Testis (tissue), 3 donors: Measurements from ENCODE around the gene PLCH2. TPM values are rescaled to one million over a fixed set of nuclear protein-coding genes. Genes with fewer than 3 reads are reported as not detected.

Source experiments
- DNase-seq: peaks from one replicate; pipeline ENCODE4 v3.0.0-alpha.2; 2019
- H3K27ac ChIP-seq, 2 donors: fragments of 200-600 bp; sonication (generic); one replicate each; pipeline ENCODE4 v1.5.1; 2019
- H3K27me3 ChIP-seq: fragments of 200-600 bp; sonication (generic); one replicate; pipeline ENCODE4 v1.5.1; 2019
- H3K36me3 ChIP-seq: fragments of 200-600 bp; sonication (generic); one replicate; pipeline ENCODE4 v1.5.1; 2017; ENCODE audit warnings: low read depth; ENCODE audit errors: missing control alignments
- H3K4me1 ChIP-seq: fragments of 200-600 bp; sonication (generic); one replicate; pipeline ENCODE4 v1.5.1; 2019
- H3K4me3 ChIP-seq, 2 donors: fragments of 200-600 bp; sonication (generic); one replicate each; pipeline ENCODE4 v1.5.1; 2017 to 2019
- H3K9me3 ChIP-seq: fragments of 200-600 bp; sonication (generic); one replicate; pipeline ENCODE4 v1.5.1; 2017
- CTCF ChIP-seq, 3 experiments: fragments of 450-650 bp in 2 of 3; fragments of 200-600 bp in 1 of 3; sonication (generic) in 1 of 3; IDR thresholded peaks; one replicate each; pipeline ENCODE4 v1.5.1; 2016 to 2019; ENCODE audit warnings: antibody characterized with exemption in 3 of 3, mild to moderate bottlenecking in 2 of 3, moderate library complexity in 1 of 3
- POLR2A ChIP-seq: fragments of 450-650 bp; IDR thresholded peaks from one replicate; pipeline ENCODE4 v1.6.1; 2017; ENCODE audit warnings: antibody characterized with exemption, mild to moderate bottlenecking, moderate library complexity
- WGBS, 2 donors: methylation state at CpG; one replicate each; pipeline ENCODE4 v1.1.5; 2018; 5-methylcytosine and 5-hydroxymethylcytosine counted together
- intact Hi-C: fragments of 100-400 bp; cut with DNase I; formaldehyde crosslinking; loops from one replicate; pipeline ENCODE4 v1.15.1; 2023; ENCODE audit warnings: low total_unique reads
- polyA plus RNA-seq: library from polyadenylated mRNA; stranded (reverse); fragments of 350-450 nt; fragmentation: Illumina TruSeq; extraction: RNeasy Lipid Tissue Mini Kit (QIAGEN cat#74804); gene quantifications from one replicate; pipeline ENCODE4 v1.2.3, GENCODE V29; 2014; ENCODE audit warnings: low read depth, low replicate concordance; ENCODE audit not compliant: insufficient read depth
- total RNA-seq, 2 donors: library from RNA; depleted of rRNA; stranded (reverse); fragments of >200 nt; gene quantifications; one replicate each; pipeline ENCODE4 v1.2.3, GENCODE V29; 2016

Gene PLCH2
- total and polyA plus RNA-seq, 3 donors from 2014 or later: 2.7 to 6.5 (median 5.7) TPM

DNA sequence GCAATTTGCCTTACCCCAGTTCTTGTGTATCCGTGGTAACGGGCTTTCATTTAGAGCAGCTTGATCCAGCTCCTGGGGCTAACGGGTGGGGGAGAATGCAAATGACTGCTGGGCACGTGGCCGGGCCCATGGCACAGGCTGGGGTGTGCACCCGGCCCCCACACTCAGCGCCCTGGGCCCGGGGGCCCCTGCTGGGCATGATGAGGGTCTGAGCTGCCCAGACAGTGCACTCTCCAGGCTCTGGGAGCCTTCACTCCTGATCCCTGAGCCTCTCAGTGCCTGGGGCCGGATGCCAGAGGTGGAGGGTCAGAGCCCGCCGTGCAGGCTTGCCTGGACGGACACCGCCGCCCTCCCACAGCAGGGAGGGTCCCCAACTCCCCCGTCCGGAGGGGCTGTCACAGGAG is 43.6 kb upstream of the PLCH2 start:
- H3K27ac ChIP-seq: no peak overlapping the region
- H3K9me3 ChIP-seq: no peaks in the 10 kb centered on the region
- DNase-seq: no peak
- no peaks in the 10 kb centered on the region for H3K4me1 ChIP-seq
- H3K4me3 ChIP-seq: no peak overlapping the region
- intact Hi-C loops: no loop called here
- no peaks in the 10 kb centered on the region for H3K27me3 ChIP-seq
- WGBS, 2 donors: 41% methylated on average over 16 of the region's 16 CpGs; no CpG with 5 or more reads in 1 of the 2 donors
- H3K36me3 ChIP-seq: no peaks in the 10 kb centered on the region
- no peak for TF ChIP-seq CTCF (IDR thresholded peaks at IDR 0.05)
- TF ChIP-seq POLR2A: no peak

GRCh38 chr1:2433196-2433595 is 42.9 kb upstream of the PLCH2 start:
- Histone ChIP-seq H3K27me3 (no peaks in the 10 kb centered on the region), H3K9me3 (no peaks in the 10 kb centered on the region), H3K4me1 (no peaks in the 10 kb centered on the region), H3K36me3 (no peaks in the 10 kb centered on the region), H3K27ac (no peak overlapping the region), H3K4me3 (no peak overlapping the region)
- intact Hi-C loops: no loop called here
- no peak for DNase-seq
- TF ChIP-seq POLR2A (no peak), CTCF (IDR thresholded peaks at IDR 0.05) (no peak)
- 71 to 81% methylated on average over 8 to 13 of the region's 13 CpGs for WGBS, 2 donors

- Histone ChIP-seq H3K4me1 (no peaks in the 10 kb centered on the region), H3K4me3 (no peak overlapping the region), H3K9me3 (no peaks in the 10 kb centered on the region), H3K27me3 (no peaks in the 10 kb centered on the region), H3K36me3 (no peaks in the 10 kb centered on the region), H3K27ac (no peak overlapping the region)
- intact Hi-C loops: no loop called here
- 27 to 55% methylated on average over 5 to 34 of the region's 34 CpGs for WGBS, 2 donors
- no peak for DNase-seq
- TF ChIP-seq CTCF (IDR thresholded peaks at IDR 0.05): no peak
- TF ChIP-seq POLR2A: no peak
Observed at GRCh38 chr1:2433936-2434655, 42.0 kb upstream of the PLCH2 start.

GRCh38 chr1:2435091-2435490 is 41.0 kb upstream of the PLCH2 start:
- Histone ChIP-seq H3K9me3 (no peaks in the 10 kb centered on the region), H3K4me1 (no peaks in the 10 kb centered on the region), H3K27ac (no peak overlapping the region), H3K4me3 (no peak overlapping the region), H3K36me3 (no peaks in the 10 kb centered on the region), H3K27me3 (no peaks in the 10 kb centered on the region)
- no peak for DNase-seq
- TF ChIP-seq CTCF (IDR thresholded peaks at IDR 0.05) (no peak), POLR2A (no peak)
- WGBS, 2 donors: 72 to 87% methylated on average over 3 to 9 of the region's 9 CpGs
- intact Hi-C loops: no loop called here
